HG03378 (cell line): Measurements from ENCODE around the gene PTPRF.

Source experiments
- ATAC-seq: cut with Tn5 transposase; IDR thresholded peaks from one replicate; pipeline ENCODE4 v1.9.1; 2021; ENCODE audit warnings: mild to moderate bottlenecking, moderate library complexity; ENCODE audit not compliant: unreplicated experiment

PTPRF gene

GRCh38 chr1:43551396-43551888 is 20.8 kb downstream of the PTPRF start:
- ATAC-seq = no peak

GRCh38 chr1:43552059-43552742 is 21.5 kb downstream of the PTPRF start:
- ATAC-seq = no peak

GRCh38 chr1:43552813-43553212 is 22.1 kb downstream of the PTPRF start:
- ATAC-seq = no peak

DNA sequence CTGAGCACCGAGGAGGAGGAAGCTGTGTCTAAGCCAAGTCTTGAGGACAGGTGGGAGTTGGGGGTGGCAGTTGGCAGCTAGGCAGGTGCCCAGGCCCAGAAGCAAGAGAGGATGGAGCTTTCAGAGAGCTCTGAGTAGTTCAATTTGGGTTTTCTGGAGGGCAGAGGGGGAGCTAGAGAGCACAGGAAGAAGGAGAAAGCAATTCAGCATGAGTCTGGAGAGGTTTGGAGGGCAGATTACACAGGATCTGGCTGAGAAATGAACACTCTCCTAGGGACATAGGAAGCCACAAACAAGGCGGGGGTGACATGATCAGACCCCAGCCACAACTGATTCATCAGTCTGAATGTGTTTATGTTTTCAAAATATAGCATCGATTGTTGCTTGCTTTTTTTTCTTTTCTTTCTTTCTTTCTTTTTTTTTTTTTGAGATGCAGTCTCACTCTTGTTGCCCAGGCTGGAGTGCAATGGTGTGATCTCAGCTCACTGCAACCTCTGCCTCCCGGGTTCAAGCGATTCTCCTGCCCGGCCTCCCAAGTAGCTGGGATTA is 23.8 kb downstream of the PTPRF start:
- ATAC-seq = no peak

DNA sequence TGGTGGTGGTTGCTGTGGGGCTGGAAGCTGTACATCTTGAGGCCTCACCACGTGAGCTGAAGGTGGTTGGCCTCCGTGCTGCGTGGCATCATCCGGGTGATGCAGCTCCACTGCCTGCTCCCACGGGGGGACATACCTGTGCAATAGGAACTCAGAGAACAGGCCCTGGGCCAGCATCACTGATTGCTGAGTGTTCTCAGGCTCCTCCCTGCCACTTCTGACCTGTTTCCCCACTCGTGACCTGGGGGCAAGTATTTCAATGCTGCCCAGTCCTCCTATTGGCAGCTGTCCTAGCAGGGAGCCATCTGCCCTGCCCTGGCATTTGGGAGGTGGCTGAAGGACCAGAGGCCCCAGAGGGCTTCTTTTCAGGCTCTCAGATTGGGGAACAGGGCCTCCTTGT is 26.1 kb downstream of the PTPRF start:
- ATAC-seq = no peak

DNA sequence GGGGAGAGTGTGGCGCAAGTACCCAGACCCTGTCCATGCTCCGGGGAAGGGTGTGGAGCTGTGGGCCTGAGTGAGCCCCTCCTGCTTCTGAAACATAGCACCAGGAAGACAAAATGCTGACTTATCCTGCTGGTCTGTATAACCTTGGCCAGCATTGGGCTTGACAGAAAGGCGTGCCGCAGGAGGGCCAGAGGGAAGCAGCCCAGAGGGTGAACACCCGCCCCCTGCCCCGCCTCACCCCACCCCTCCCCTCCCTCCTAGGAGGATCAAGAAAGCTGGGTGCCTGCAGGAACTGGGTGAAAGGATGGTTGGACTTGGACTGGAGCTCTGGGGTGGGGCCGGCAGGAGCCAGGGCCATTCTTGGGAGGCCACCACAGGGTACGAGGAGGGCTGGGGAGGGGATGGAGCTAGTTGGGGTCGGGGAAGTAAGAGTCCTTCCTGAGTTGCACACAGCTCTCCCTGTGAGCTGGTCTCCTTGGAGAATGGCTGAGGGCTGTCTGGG is 27.1 kb downstream of the PTPRF start:
- no peak for ATAC-seq

DNA sequence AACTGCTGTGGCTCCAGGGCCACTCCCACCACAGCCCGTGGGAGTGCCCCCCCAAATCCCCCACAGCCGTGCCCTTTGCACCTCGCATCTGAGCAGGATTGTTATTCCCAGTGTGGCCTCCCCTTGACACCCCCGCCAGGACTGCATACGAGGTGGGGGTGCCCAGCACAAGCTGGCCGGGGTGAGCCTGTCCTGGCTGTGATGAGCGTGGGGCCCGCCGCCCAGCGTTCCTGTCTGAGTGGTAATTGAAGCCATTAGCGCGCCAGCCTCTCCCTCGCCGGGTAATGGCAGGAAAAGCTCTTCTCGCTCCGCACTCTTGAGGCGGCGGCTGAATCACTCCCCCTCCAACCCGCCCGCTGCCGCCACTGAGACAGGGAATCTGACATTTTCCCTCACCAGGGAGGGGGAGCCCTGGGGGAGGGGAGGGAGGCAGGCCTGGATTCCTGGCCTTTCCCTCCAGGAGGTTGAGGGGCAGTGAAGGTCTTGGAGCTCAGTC is 27.7 kb downstream of the PTPRF start:
- no peak for ATAC-seq

DNA sequence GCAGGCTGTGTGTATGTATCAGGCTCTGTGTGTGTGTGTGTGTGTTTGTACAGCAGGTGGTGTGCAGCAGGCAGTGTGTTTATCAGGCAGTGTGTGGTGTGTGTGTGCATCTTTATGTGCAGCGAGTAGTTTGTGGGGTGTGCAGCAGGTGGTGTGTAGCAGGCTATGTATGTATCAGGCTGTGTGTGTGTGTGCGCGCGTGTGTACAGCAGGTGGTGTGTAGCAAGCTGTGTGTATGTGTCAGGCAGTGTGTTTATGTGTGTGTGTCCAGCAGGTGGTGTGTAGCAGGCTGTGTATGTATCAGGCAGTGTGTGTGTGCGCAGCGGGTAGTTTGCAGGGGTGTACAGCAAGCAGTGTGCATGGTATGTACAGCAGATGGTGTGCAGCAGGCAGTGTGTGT is 29.0 kb downstream of the PTPRF start:
- ATAC-seq = no peak

DNA sequence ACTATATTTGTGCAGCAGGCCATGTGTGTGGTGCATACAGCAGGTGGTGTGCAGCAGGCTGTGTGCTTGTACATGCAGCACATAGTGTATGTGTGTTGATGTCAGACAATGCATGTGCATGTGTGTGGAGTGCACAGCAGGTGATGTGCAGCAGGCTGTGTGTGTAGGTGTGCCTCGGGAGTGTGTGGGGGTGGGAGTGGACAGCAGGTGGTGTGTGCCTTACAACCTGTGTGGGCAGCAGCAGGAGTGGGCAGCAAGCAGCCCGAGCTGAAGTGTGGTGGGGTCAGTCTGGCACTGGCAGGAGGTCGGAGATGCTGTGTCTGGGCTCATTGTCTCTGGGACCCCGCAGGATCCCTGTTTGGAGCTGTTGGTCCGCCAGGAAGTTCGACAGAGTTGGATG is 29.6 kb downstream of the PTPRF start:
- no peak for ATAC-seq

- no peak for ATAC-seq
Observed at GRCh38 chr1:43563876-43564539, 33.3 kb downstream of the PTPRF start.

- no peak for ATAC-seq
Observed at GRCh38 chr1:43564551-43565348, 34.1 kb downstream of the PTPRF start.

- no peak for ATAC-seq
Observed at GRCh38 chr1:43565600-43566360, 35.1 kb downstream of the PTPRF start.

- no peak for ATAC-seq
Observed at GRCh38 chr1:43566382-43567044, 35.8 kb downstream of the PTPRF start.

DNA sequence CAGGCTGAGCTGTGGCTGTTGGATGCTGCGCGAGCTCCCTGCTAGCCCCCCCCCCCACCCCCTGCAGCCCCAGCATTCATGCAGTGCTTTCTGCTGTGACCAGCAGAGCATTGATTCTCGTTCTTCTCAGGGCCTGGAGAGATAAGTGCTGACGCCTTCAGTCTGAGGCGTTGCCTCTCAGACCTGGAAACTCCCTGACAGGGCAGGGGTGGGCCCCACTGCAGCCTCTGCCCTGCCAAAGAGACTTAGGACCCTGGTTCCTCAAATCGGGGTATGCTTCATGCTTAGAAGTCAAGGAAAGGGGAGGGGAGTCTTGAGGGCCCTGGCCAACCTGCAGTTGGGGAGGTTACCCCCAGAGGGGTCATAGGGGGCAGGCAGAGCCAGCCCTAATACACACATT is 38.5 kb downstream of the PTPRF start:
- ATAC-seq = no peak

DNA sequence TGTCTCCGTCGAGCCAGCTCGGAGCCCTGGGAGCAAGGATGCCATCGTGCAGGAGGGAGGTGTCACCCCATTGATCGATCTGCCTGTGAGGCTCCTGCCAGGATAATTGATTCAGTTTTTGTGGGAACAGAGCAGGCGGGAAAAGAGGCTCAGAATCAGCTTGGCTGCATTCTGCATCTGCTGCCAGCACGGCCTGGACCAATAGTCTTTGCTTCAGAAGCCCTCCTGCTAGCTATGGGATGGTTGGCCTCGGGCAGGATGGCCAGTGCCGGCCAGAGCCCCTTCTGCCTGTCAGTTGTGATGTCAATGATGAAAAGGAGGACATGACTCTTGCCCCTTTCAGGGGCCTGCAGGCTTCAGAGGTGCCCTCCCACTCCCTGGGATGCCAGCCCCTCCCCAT is 39.6 kb downstream of the PTPRF start:
- no peak for ATAC-seq

DNA sequence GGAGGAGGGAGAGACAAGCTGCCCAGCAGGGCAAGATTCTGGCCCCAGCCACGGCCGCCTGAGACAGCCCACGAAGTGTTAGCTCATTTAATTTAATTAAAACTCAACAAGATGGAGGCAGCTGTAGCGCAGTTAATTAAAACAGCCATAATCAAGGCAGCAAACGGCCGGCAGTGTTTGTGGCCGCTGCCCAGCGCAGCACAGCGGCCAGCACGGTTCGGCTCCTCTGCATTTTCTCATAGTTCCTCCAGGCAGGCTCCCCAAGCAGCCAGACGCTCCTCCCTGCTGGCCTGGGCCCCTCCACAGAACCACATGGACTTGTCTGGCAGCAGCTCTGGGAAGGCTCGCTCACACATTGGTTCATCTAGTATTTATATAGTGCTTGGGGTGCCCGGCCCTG is 40.0 kb downstream of the PTPRF start:
- no peak for ATAC-seq

DNA sequence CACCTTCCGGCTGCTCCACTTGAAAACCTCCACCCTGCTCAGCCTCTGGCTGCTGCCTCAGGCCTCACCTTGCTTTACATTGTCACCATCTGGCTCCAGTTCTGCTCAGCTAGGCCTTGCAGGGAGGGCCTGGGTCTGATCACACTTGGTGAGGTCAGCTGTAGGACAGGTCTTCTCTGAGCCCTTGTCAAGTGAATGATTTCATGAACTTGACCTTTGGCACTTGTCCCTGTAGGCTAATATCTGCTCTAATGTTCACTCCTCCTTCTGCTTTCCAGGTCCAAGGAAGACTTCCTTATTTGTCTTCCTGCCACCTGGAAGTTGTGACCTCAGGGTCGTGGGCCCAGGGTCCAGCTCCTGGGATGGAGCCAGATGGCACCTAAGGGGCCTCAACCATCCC is 41.4 kb downstream of the PTPRF start:
- ATAC-seq = no peak

- ATAC-seq = no peak
Observed at GRCh38 chr1:43572538-43572937, 41.9 kb downstream of the PTPRF start.

DNA sequence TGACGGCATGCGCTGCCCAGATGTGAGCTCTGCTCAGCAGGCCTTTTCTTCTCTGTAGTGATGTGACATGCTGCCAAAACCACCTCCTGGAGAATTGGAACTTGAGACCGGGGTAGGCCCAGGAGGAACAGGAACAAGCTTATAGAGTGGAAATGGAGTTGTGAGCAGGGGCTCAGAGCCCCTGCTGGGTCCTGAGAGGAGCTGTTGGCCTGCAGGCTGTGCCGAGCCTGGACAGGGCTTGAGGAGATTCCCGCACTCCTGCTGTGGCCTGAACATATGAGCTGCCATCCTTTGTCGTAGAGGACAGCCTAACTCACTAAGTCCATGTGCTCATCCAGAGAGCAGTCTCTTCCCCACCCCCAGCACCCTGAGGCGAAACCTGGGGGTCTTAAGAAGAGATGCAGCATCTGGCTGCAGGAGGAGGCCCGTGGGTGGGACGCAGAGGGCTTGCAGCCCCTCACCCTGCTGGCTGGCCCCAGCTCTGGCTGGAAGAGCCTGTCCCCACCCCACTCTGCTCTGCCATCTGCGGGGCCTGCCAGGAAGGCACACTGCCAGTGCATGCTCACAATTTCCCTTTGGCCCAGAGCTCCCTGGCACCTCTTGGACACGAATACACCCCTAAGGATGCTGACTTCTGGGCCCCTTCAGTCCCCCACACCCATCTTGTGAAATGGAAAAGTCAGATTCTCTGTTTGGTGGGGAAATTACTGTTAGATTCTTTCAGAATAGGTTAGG is 42.5 kb downstream of the PTPRF start:
- no peak for ATAC-seq
